Esophagus muscularis mucosa (tissue), 3 donors: ENCODE results near the gene NAA80.

Source experiments
- CTCF ChIP-seq, 3 experiments: fragments of 200-600 bp in 2 of 3; fragments of 450-650 bp in 1 of 3; sonication (generic) in 2 of 3; IDR thresholded peaks; one replicate each; pipeline ENCODE4 v1.5.1; 2017 to 2019; ENCODE audit warnings: antibody characterized with exemption in 3 of 3, mild to moderate bottlenecking in 2 of 3, moderate library complexity in 1 of 3
- POLR2A ChIP-seq: fragments of 450-650 bp; IDR thresholded peaks from one replicate; pipeline ENCODE4 v1.6.1; 2017; ENCODE audit warnings: antibody characterized with exemption, moderate library complexity, mild to moderate bottlenecking, low read depth

- TF ChIP-seq POLR2A: no peak
- TF ChIP-seq CTCF (IDR thresholded peaks at IDR 0.05): no peak
These were observed 17.5 kb upstream of the NAA80 start for GRCh38 chr3:50316657-50317242.
